Measurements from ENCODE around the gene TMEM178B.

TMEM178B gene

GRCh38 chr7:141258559-141258958 lies 184.7 kb downstream of the TMEM178B start:
- no peak overlapping the region for H3K4me3 ChIP-seq (ENCODE audit: low read depth, low read length)

DNA sequence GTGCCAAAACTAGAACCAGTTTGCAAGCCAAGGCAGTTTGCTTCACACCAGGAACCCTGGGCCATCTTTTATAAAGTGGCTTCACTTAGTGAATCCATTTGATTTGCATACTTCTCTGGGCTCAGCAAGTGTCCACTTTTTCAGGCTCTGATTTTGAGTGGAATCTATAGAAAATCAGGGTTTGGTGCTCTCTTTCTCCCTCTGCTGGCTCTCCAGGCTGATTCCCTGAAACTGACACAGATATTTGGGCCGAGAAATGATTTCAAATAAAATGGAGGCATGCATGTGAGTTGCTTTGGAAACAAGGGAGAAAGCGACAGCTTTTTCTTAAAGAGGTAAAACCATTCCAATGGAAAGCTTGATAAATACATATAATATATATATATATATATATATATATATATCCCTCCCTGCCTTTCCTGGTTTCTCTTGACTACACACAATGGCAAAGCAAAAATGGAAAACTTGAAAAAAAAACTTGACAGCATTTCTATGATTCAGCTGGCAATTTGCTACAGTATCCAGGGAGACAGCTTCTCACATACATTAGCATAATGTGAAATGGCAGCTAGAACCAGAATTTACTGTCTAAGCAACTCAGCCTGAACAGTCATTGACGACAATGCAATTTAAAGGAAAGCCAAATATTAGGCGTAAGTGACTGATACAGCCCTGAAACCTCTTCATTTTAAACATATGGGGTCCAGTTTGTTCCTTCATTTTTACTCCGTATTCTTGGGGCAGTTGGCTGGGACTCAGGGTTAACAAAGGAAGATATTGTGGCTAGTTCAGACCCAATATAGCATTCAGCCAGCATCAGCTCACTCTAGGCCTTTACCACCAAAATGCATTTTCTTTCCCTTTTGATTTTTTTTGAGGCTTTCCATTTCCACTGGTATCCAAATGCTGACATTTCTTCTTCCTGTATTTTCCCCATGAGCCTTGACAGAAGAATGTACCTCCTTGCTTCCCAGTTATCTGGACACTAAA lies 188.5 kb downstream of the TMEM178B start:
- H3K4me3 ChIP-seq (ENCODE audit: low read depth, low read length), result no peak overlapping the region

DNA sequence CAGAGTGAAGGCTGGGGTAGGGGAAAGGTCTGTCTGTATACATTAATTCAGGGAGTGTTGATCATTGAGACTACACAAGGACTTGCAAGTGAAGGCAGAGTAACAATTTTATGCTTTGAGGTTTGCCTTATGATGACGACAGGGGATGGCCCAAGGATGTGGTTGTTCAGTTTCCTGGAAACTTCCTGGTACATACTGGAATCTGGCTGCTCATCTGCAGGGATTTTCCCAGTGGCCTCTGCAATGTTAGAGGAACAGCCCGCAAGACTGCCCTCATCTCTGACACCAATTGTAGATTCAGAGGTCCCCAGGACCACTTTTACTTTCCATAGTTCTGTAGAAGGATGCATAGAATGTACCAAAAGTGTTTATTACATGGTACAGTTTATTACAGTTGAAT lies 189.6 kb downstream of the TMEM178B start:
- H3K4me3 ChIP-seq (ENCODE audit: low read depth, low read length), result no peak overlapping the region

DNA sequence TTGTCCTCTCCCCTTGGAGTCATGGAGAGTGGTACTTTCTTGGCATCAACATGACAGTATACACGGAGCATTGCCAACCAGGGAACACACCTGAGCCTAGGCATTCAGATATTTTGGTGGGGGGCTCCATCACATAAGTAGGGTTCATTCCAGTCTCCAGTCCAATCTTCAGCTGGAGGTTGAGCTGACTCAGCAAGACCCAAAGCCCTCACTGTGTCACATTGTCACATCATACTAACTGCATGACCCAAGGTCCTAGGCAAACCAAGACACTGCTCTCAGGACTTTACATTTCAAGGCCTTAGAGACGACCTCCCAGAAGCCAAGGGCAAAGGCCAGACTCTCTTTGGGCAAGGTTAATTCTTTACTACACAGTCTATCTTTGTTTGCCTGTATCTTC lies 190.1 kb downstream of the TMEM178B start:
- H3K4me3 ChIP-seq (ENCODE audit: low read depth, low read length), result no peak overlapping the region

GRCh38 chr7:141264511-141264910 lies 190.6 kb downstream of the TMEM178B start:
- H3K4me3 ChIP-seq (ENCODE audit: low read depth, low read length), result no peak overlapping the region

GRCh38 chr7:141265668-141266067 lies 191.8 kb downstream of the TMEM178B start:
- H3K4me3 ChIP-seq (ENCODE audit: low read depth, low read length), result no peak overlapping the region

- no peak overlapping the region for H3K4me3 ChIP-seq (ENCODE audit: low read depth, low read length)
Observed at GRCh38 chr7:141268614-141269013, 194.8 kb downstream of the TMEM178B start.

DNA sequence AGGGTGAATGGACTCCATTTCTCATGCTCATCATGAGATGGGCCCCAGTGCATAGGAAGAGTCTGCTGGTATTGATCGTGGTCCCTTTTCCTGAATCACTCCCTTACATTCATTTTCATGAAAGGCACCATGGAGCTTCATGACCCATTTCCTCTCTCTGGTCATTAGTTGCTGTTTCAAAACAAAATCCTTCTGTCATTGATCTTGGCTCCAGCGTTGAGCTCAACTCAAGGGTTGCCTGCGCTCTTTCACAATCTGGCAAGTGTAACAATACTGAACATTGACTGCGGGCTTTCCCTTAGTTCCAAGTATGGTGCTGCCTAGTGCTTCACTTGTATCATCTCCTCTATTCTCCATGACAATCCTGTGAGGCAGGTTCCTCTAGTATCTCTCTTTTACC lies 197.6 kb downstream of the TMEM178B start:
- H3K4me3 ChIP-seq (ENCODE audit: low read depth, low read length), result no peak overlapping the region

DNA sequence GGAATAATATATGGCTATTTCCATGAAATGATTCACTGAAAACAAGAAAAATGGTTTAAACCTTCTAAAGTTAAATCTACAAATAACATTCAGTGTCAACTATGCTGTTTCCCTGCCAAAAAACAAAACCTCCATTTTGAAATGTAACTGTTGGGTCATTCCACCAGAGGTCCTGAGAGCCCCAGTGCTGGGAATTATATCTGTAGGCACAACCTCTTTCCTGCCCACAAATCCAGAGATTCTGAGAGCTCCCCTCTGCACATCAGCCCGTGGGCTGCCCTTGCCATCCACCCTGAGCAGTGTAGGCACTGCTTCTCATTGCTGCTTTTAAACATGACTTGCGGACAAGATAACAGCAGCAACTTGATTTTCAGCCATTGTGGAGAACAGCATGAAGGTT lies 198.6 kb downstream of the TMEM178B start:
- no peak overlapping the region for H3K4me3 ChIP-seq (ENCODE audit: low read depth, low read length)

DNA sequence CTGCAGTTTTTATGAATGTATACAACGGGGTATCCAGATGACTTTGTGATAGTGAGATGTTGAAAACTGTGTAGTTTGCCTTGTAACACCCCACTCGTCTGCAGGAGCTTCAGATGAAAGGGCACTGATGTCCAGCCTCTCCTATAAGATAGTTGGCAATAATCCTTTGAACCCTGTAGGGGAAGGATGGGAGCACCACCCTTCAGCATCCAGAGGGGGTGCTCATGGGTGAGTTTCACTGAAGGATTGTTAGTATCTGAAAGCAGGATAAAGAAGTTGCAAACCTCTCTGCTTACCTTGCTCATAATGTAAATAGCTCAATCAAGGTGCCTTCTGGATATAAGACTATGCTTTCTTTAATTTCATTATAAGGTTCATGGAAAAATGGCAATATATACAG lies 201.5 kb downstream of the TMEM178B start:
- H3K4me3 ChIP-seq (ENCODE audit: low read depth, low read length), result no peak overlapping the region

- H3K4me3 ChIP-seq (ENCODE audit: low read depth, low read length), result no peak overlapping the region
Observed at GRCh38 chr7:141276031-141276430, 202.2 kb downstream of the TMEM178B start.

- no peak overlapping the region for H3K4me3 ChIP-seq (ENCODE audit: low read depth, low read length)
Observed at GRCh38 chr7:141280100-141280499, 206.2 kb downstream of the TMEM178B start.

GRCh38 chr7:141281311-141281710 lies 207.4 kb downstream of the TMEM178B start:
- no peak overlapping the region for H3K4me3 ChIP-seq (ENCODE audit: low read depth, low read length)

GRCh38 chr7:141286522-141286921 lies 212.7 kb downstream of the TMEM178B start:
- H3K4me3 ChIP-seq (ENCODE audit: low read depth, low read length), result no peak overlapping the region

DNA sequence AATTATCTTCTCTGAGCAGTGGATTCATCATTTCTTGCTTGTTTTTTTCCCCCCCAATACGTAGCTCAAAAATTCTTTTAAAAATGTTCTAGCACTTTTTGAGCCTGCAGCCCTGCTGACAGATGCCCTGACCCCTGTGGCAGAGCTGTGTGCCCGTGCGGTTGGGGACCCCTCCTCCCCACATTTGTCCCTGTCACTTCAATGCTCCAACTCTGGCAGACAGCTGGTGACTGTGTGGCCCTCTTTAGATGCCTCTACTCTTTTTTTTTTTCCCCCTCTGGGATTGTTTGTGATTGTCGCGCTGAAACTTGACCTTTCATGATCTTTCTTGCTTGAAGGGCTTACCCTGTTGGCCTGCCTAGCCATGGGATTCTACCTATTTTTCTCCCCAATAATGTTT lies 214.1 kb downstream of the TMEM178B start:
- H3K4me3 ChIP-seq (ENCODE audit: low read depth, low read length), result no peak overlapping the region

DNA sequence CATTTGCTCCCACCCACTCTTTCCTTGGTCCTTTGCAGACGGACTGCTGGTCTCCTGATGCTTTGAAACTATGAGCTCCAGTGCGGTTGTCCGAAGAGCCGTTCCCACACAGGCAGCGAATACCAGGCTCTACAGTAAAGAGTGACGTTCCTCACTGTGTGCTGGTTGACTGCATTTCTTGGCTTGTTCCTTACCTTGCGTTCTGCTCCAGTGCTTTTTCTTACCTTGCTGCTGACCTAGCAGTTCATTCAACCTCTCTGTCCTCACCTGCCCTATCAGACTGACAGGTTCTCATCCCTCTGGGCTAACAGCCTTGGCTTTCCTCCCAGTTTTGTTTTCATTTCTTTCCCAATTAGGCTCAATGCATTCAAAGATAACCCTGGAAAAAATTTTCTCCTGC lies 214.8 kb downstream of the TMEM178B start:
- no peak overlapping the region for H3K4me3 ChIP-seq (ENCODE audit: low read depth, low read length)

DNA sequence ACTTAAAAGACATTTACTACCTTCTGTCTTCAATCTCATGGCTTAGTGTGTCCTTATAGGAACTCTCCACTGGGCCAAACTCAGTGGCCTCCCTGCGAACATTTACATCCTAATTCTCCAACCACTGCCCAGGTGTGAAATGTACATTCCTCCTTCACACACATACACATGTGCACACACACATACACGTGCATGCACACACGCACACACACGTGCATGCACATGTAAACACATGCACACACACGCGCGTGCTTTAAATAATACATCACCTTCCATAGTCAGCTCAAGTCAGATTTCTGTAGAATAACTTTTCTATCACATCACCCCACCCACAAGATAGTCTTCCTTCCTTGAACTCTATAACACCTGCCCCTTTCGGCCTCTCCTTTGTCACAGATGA lies 216.5 kb downstream of the TMEM178B start:
- no peak overlapping the region for H3K4me3 ChIP-seq (ENCODE audit: low read depth, low read length)

GRCh38 chr7:141290973-141291372 lies 217.1 kb downstream of the TMEM178B start:
- no peak overlapping the region for H3K4me3 ChIP-seq (ENCODE audit: low read depth, low read length)

DNA sequence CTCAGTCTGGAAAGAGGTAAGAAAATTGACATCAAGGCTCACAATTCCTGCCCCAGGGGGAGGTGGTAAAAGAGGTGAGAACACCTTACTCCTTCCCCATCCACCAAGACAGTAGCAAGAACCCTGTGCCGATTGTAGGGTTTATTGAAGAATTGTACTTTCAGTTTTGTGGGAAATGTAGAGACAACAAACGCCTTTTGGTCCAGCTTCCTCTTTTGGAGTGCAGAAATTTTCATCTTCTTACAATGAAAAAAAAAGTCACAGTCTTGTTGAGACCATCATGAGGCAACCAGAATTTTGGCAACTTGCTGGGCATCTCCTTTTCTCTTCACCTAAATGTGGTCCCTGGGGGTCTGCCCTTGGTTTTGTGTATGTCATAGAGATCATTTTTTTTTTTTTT lies 217.7 kb downstream of the TMEM178B start:
- H3K4me3 ChIP-seq (ENCODE audit: low read depth, low read length), result no peak overlapping the region

DNA sequence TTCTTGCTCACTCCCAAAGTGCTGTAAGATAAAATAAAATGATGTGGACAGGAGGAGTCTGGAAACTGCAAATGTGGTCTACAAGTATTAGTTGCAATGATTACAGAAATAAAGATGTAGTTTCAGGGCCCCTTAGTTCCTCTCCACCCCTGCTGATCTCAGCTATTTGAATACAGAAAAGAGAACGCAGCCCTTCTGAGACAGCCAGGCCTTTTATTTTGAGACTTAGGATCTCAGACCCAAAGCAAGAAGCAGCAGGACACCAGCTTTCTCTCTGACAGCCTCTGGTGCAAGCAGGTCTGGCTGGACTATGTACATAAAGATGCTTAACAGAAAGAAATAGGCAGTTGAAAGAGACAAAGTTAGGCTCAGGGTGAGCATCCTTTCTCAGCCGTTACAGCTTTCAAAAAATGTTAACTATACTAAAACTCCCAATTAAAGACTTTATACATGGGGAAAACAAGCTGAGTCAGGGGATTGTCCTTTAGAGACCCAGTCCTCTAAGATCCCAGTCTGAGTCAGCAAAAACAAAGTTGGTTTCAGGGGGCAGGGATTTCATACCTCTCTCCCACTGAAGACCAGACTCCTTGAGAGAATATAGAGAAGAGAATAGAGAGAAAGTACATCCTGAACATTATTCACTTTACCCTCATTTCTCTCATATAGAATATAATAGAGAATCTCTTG lies 220.4 kb downstream of the TMEM178B start:
- H3K4me3 ChIP-seq (ENCODE audit: low read depth, low read length), result no peak overlapping the region

DNA sequence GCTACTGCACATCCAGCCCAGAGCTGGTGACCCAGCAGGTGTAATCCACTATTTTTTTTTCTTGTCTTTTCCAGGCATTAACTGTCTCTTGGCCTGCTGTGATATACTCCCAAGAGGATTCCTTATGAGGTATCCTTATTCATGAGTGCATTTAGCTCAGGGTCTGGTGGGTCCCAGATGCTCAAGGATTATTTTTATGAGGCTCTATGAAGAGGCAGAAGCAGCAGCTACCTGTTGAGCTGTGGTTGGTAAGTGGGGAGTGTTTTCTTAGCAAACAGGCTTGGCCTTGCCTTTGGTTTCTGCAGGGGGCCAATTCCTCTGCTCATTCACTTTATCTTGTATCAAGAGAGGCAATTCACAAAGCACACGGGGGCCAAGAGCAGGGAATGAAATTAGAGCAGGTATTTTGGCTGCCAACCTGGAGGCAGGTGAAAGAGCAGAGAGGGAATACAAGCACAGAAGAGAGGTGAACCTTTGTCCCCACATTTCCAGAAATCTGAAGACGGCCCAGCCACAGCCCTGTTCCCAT lies 221.6 kb downstream of the TMEM178B start:
- H3K4me3 ChIP-seq (ENCODE audit: low read depth, low read length), result no peak overlapping the region

DNA sequence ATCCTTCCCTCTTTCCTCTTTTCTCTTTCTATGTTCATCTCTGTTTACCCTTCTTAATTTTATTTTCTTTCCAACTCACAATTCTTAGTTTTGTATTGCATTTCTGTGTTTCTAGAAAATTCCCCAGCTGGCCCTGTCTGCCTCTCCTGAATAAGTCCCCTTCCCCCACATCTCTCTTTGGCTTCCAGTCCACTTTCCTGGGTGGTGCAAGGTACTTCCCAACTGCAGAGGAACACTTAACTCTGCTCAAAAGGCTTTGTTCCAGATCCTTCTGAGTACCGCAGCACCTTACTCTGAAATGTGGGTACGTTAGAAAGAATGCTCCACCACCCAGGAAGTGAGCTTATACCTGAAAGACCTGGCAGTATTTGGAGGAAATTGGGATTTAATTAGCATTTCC lies 227.0 kb downstream of the TMEM178B start:
- H3K4me3 ChIP-seq (ENCODE audit: low read depth, low read length), result no peak overlapping the region

Data from iPS-11a (cell line).